NCI-H2227 treated with DMSO at 0.1 percent for 48 hours (cell line): ENCODE measurements around the gene LPCAT4.

Experiments
- DNase-seq: peaks from one replicate; lab custom pipeline; 2025; lab: John Stamatoyannopoulos, UW

Gene LPCAT4

DNA sequence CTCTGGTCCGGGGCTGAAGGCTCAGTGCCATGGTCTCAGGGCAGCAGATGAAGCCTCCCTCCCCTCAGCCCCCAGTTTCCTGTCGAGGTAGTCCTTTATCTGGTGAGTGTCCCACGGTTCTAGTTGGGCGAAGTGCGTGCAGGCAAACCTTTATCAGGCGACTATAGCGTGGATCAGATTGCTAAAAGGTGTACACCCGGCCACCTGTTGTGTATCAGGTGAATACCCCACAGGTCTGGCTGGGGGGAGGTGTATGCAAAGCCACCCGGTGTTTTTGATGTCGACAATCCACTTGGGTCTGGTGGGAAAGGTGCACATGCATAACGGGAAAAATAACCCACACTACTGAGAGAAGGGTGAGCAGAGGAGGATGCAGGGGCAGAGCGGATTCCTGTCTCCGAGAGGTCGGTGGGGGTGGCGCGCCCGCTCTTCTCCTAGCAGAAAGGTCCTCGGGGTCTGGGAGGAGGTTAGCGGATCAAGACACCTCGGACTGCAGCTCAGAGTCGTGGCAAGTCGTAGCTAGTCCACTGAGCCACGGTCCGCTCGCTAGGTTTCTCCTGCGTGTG, 29.9 kb downstream of the LPCAT4 start:
- DNase-seq = no peak

DNA sequence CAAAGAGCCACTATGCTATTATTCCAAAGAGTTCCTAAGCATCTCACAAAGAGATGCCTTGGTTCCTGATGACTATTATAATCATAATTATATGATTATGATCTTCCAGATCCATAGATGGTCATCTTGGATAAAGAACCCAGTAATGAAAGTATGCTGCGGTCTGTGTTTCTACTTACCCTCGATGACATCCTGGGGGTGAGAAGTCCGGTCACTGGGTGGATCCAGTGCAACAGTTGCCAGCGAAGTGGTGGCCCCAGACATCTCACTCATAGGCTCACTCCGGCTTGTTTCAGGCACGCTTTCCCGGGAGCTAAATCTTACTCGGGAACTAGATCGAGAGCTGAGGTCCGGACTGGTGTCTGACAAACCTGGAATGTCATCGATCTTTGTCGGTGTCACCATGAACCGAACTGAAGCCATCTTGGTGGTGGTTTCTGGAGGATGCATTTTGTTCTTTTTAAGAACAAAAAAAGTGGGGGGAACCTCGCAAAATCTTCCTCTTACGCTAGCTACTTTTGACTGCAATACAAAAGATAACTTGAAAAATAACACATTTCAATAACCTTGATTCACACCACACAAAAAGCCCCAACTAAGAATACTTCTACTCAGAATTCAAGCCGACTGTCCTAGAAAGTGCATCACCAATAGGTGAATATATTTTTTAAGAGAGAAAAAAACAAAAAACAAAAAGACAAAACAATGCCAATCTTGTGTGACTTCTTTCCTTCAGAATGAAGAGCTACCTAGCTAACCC, 30.6 kb downstream of the LPCAT4 start:
- DNase-seq = no peak

DNA sequence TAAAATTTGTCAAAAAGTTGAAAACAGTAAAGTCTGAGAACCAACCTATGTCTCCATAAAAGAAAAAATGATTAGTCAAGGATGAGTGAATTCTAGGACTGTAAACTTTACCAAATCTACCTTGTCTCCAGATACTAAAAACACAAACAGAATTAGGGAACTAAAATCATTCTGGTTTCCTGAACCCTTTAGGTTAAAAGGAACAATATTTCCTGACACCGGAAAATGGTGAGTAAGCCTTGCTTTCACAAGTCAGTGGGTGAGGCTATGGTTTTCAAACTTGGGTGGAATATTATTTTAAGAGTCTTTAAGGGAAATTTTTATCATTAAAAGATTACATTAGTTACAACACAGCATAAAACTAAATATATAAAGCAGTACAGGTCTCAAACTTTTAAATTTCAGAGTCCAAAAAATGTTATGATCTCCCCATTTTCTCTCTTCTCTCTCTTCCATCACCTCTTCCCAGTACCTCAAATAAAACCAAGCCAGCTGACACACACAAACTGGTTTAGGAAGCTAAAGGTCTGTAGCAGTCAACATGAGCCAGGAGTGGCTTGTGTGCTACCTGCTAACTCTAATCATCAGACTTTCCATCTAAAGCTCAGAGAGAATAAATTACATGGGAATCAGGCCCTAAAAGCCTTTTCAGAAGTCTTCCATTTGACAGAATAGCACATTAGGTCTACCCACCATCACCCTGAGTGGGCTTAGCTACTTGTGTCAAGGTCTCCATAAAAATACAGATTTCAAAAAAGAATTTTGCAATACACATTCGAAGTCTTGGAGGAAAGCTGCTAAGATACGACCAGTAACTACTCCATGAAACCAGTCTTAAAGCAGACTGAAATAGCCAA, 31.6 kb downstream of the LPCAT4 start:
- no peak for DNase-seq

DNA sequence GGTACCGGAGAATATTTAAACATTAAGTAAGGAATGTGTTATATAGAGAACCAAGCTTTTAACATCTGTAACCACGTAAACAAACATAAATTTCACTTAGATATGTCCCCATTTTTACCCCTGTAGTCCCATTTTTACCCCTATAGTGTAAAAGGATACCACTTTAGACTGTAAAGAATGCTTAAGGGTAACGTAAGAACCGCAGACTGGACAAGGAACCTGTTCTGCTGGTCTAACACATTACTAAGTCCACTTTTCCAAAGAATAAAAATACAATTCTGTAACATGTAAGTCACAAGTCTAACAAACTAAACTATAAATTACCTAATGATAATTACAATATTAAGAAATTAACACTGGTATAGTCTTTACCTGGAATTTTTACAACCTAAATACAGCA, 32.3 kb downstream of the LPCAT4 start:
- no peak for DNase-seq

DNA sequence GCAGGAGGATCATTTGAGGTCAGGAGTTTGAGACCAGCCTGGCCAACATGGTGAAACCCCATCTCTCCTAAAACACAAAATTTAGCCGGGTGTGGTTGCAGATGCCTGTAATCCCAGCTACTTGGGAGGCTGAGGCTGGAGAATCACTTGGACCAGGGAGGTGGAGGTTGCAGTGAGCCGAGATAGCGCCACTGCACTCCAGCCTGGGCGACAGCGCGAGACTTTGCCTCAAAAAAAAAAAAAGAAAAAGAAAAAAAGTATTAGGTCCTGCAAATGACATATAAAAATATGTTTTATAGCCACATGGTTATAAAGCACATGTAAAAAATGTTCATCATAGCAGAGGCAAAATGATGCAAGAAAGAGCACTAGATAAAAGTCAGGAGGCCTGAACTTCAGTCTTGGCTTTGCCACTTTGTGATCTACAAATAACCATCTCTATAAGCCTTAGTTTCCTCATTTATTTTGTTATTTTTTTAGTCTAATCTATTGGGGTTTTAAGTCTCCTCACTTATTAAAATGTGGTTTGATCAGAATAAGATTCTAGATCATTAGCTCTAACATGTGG, 34.4 kb downstream of the LPCAT4 start:
- DNase-seq = no peak

DNA sequence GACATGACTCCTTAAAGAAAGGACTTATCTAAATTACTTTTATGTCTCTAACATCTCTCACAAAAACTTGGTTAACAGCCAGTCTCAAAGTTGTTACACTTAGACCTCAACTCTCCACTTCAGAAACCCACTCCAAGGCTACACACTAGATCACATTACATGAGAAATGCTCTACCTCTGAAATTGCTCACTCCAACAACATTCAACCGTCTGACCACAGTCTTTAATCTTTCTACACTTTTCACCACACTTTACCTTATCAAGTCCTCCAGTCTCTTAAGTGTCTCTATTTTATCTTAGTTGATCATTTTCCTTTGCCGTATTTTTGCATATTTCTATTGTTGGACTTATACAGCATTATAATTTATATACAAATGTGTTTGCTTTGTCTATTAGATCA, 35.2 kb downstream of the LPCAT4 start:
- no peak for DNase-seq

DNA sequence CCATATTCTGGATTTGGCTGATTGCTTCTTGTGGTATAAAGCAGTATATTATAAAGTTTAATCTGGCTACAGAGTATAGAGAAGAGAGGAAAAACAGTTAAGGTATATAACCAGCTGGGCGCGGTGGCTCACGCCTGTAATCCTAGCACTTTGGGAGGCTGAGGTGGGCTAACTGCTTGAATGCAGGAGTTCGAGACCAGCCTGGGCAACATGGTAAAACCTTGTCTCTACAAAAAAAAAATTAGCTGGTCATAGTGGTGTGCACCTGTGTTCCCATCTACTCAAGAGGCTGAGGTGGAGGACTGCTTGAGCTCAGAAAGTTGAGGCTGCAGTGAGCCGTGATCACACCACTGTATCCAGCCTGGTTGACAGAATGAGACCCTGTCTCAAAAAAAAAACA, 36.7 kb downstream of the LPCAT4 start:
- no peak for DNase-seq

DNA sequence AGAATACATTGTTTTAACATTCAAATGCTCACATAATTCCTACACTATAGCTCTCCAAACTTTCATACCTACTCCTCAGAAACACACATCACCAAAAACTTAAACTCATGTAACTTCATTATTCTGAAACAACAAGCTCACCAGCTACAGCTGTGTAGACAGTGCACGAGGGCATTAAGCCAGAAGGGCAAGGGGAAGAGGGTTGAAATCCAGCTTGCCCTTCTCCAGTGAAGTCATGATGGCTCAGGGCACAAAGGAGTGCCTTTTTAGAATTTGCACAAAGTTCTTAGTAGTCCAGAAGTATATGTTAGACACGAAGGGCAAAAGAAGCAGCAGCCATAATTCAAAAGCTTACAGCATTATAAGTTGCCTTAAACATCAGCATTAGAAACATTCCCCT, 38.0 kb downstream of the LPCAT4 start:
- DNase-seq = no peak

DNA sequence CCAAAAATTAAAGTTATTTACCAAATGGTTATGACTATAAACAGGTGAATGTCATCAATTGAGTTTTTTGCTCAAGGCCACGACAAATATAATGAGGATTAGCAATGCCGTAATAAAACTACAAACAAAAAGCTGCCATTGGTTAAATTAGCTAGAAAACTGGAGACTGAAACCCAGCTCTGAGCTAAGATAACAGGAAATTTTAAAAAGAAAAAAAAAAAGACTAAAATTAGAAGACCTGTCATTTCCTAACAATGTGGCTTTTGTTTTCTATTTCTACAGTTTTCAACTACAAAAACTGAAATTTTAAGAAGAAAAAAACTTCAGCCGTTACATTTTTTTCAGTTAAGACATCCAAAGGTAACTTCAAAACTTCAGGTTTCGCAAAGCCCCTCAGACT, 39.1 kb downstream of the LPCAT4 start:
- no peak for DNase-seq

DNA sequence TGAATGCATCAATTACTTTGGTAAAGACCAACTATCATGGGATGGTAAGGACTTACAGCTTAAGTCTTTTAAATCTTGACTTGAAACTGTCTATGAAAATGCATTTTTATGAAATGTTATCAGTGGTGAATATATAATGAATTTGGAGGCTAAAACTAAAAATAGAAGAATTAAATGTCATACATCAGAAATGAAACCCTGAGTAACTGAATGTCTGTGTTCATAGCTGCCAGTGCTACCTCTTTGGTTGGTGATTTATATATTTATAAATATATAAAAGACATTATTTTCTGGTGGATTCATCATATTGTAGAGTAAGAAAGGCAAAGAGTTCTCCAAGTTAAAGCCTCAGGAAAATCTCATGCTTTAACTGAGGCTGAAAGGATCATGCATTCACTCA, 41.6 kb downstream of the LPCAT4 start:
- DNase-seq = no peak

DNA sequence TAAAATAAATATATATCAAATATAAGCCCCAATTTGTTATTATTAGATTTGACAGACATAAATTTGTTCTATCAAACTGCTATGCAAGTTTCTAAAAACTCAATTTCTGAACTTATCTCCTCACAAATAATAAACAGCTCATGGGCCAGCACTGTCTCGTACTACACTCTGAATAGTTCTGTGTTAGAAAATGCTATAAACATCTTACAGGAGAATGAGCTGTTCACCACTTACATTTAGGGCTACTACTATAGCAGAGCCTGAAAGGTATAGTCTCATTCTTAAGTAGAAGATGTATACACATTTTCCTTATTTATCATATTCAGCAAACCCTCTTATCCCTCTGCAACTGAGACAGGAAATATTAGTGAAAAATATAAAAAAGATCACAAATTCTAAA, 42.1 kb downstream of the LPCAT4 start:
- no peak for DNase-seq

DNA sequence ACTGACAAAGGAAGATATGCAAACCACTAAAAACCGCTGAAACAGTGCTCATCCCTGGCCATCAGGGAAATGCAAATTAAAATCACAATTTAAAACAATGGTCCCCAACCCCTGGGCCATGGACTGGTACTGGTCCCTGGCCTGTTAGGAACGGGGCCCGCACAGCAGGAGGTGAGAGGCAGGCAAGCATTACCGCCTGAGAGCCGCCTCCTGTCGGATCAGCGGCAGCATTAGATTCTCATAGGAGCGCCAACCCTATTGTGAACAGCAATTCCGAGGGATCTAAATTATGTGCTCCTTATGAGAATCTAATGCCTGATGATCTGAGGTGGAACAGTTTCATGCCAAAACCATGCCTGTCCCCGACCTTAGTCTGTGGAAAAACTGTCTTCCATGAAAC, 43.8 kb downstream of the LPCAT4 start:
- DNase-seq = no peak

DNA sequence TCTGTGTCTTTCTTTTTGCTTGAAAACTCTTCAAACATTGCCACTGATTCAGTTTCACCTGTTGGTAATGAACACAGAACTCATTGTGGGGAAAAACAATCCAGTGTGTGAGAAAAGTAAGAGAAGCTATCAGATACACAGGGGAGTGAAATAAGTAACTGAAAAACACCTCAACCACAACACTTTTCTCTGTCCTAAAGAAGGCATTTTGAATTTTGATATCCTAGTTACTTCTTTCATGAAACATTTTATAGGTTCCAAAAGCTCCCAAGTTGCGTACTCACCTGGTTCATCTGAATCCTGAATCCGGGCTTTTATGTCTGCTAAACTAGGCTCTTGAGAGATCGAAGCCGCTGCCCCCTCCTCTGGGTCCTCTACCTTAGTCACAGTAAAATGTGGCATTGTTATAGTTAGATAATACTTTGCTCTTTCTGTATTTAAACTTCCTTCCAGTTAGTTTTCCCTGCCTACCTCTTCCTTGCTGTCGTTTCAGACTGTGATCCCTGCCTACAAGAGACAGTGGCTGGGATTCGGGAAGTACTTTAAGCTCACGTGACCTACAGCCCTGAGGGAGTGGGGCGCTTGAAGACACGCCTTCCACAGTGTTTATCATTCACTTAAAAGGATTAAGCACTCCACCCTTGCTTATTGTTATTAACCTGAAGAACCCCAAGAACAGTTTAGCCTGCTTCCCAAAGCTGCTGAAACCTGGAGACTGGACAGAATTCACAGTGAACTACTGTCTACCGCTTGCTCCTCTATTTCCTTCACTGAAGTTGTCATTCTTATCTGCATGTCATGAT, 48.5 kb downstream of the LPCAT4 start:
- DNase-seq = peak; percentile 47

DNA sequence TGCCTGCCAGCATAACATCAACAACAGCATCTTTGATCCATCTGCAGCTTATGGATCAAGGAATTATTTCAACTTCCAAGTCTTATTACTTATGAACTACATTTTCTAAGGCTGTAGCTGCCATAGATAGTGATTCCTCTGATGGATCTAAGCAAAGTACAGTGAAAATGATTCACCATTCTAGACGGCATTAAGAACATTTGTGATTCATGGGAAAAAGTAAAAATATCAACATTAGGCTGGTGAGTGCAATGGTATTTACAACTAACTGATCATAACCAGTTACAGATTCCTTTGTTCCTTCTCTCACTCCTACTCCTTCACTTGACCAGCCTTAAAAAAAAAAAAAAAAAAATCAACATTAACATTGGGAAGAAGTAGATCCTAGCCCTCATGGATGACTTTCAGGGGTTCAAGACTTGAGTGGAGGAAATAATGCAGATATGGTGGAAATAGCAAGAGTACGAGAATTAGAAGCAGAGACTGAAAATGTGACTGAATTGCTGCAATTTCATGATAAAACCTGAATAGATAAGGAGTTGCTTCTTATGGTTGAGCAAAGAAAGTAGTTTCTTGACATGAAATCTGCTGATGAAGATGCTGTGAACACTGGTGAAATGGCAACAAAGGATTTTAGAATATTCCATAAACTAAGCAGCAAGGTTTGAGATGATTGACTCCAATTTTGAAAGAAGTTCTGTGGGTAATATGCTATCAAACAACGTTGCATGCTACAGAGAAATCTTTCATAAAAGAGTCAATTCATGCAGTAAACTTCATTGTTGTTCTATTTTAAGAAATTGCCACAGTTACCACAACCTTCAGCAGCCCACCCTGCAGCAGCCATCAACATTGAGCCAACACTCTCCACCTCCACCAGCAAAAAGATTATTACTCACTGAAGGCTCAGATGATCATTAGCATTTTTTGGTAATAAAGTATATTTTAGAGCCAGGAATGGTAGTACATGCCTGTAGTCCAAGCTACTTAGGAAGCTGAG, 52.2 kb downstream of the LPCAT4 start:
- DNase-seq = no peak

DNA sequence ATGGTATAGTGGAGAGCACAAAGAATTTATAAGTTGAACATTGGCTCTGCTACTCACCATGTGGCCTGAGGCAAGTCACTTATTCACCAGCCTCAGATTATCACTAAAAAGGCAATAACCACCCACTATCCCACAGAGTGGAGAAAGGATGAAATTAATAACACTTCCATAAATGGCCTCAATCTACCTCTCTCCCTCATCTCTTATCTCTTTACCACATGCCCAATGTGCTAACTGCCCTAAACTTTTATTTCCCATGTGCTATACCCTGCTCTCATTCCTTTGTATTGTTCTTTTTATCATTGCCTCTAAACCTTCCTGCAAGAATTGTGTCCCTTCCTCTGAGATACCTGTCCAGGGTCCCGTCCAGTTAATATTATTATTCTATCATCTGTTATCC, 55.4 kb downstream of the LPCAT4 start:
- DNase-seq = no peak
